Neural crest cell (in vitro differentiated cells): ENCODE measurements around the gene CLIP4. TPM values are rescaled to one million over a fixed set of nuclear protein-coding genes. Genes with fewer than 3 reads are reported as not detected.

ENCODE experiments used
- DNase-seq: peaks from one replicate; pipeline ENCODE4 v3.0.0; 2021; ENCODE audit warnings: low read depth, mixed read lengths, low spot score
- H3K27ac Mint-ChIP-seq: one replicate; pipeline ENCODE4 v1.8.0; 2021; ENCODE audit warnings: mild to moderate bottlenecking, mixed read lengths; ENCODE audit not compliant: unreplicated experiment
- H3K27me3 Mint-ChIP-seq: 2 replicates; pipeline ENCODE4 v1.8.0; 2021; ENCODE audit warnings: low read depth, mild to moderate bottlenecking, mixed read lengths
- H3K36me3 Mint-ChIP-seq: 2 replicates; pipeline ENCODE4 v1.8.0; 2021; ENCODE audit warnings: low read depth, mild to moderate bottlenecking, mixed read lengths
- H3K4me1 Mint-ChIP-seq: 2 replicates; pipeline ENCODE4 v1.8.0; 2021; ENCODE audit warnings: mixed read lengths
- H3K4me3 Mint-ChIP-seq: one replicate; pipeline ENCODE4 v1.8.0; 2021; ENCODE audit warnings: mild to moderate bottlenecking, mixed read lengths
- H3K9me3 Mint-ChIP-seq: 2 replicates; pipeline ENCODE4 v1.8.0; 2021; ENCODE audit warnings: mixed read lengths
- total RNA-seq: library from RNA; stranded (reverse); gene quantifications from 2 replicates; pipeline ENCODE4 v1.2.1, GENCODE V29; 2021
- TF ChIP-seq, protein P1 (sequence below): fragments of 200-600 bp; sonication (generic); conservative IDR thresholded peaks from 2 replicates; pipeline ENCODE4 v1.5.0; 2021; ENCODE audit warnings: antibody characterized with exemption, mild to moderate bottlenecking

The CLIP4 gene
- total RNA-seq, 1 donor from 2014 or later: 14.5 TPM

DNA sequence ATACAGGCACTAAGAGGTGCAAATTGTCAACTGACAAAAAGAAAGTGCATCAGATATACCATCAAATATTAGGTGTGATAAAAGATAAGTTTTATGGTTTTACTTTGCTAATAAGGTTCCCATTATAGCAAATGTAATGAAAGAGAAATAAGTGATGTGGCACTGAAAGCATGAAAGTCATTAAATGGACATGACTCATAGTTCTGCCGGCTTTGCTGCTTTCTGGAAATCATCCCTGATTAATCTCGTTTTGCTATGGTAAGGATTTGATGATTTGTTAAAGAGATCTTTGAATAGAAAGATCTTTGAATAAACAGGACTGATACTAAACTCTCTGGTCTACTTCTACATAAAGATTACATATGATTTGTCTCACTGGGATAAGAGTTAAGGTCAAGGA is 72.7 kb downstream of the CLIP4 start:
- Mint-ChIP-seq H3K27ac (no peak overlapping the region), H3K9me3 (peaks cover 2% of the 10 kb centered on the region), H3K4me1 (no peaks in the 10 kb centered on the region), H3K4me3 (no peak overlapping the region), H3K36me3 (peaks cover 14% of the 10 kb centered on the region), H3K27me3 (no peaks in the 10 kb centered on the region)
- no peak for DNase-seq
- TF ChIP-seq, protein P1, sequence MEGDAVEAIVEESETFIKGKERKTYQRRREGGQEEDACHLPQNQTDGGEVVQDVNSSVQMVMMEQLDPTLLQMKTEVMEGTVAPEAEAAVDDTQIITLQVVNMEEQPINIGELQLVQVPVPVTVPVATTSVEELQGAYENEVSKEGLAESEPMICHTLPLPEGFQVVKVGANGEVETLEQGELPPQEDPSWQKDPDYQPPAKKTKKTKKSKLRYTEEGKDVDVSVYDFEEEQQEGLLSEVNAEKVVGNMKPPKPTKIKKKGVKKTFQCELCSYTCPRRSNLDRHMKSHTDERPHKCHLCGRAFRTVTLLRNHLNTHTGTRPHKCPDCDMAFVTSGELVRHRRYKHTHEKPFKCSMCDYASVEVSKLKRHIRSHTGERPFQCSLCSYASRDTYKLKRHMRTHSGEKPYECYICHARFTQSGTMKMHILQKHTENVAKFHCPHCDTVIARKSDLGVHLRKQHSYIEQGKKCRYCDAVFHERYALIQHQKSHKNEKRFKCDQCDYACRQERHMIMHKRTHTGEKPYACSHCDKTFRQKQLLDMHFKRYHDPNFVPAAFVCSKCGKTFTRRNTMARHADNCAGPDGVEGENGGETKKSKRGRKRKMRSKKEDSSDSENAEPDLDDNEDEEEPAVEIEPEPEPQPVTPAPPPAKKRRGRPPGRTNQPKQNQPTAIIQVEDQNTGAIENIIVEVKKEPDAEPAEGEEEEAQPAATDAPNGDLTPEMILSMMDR: no peak

GRCh38 chr2:29189052-29189451 is 73.8 kb downstream of the CLIP4 start:
- DNase-seq: no peak
- TF ChIP-seq, protein P1: no peak
- H3K9me3 Mint-ChIP-seq: peaks cover 2% of the 10 kb centered on the region
- no peak overlapping the region for H3K27ac Mint-ChIP-seq
- peaks cover 17% of the 10 kb centered on the region for H3K36me3 Mint-ChIP-seq
- no peaks in the 10 kb centered on the region for H3K4me1 Mint-ChIP-seq
- H3K4me3 Mint-ChIP-seq: no peak overlapping the region
- no peaks in the 10 kb centered on the region for H3K27me3 Mint-ChIP-seq

- Mint-ChIP-seq H3K27me3 (no peaks in the 10 kb centered on the region), H3K36me3 (peaks cover 13% of the 10 kb centered on the region), H3K4me3 (no peak overlapping the region), H3K4me1 (no peaks in the 10 kb centered on the region), H3K9me3 (peaks cover 2% of the 10 kb centered on the region), H3K27ac (no peak overlapping the region)
- TF ChIP-seq, protein P1: no peak
- DNase-seq: no peak
These were observed 76.6 kb downstream of the CLIP4 start for GRCh38 chr2:29191817-29192216.

- Mint-ChIP-seq H3K27me3 (no peaks in the 10 kb centered on the region), H3K9me3 (peaks cover 2% of the 10 kb centered on the region), H3K36me3 (peaks cover 10% of the 10 kb centered on the region), H3K4me3 (no peak overlapping the region), H3K4me1 (no peaks in the 10 kb centered on the region), H3K27ac (no peak overlapping the region)
- TF ChIP-seq, protein P1: no peak
- DNase-seq: no peak
These were observed 77.3 kb downstream of the CLIP4 start for GRCh38 chr2:29192526-29192925.

DNA sequence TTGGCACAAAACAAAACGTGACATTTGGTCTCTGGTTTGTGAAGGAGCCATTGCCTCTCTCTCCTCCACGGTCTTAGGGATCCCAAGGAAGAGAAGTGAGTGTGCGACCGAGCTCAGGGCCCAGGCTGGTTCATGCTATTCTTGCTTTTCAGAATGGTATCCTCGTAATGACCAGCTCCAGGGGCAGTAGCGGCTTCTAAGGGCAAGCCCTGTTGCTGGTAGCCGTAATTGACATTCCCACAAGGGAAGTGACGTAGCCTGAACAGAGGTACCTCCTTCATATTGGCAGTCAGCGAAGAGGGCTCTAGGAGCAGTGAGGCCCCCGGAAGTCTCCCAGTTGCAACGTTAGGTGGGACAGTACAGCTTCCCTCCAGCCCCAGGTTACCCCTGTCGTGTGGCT is 77.9 kb downstream of the CLIP4 start:
- Mint-ChIP-seq H3K4me3 (no peak overlapping the region), H3K4me1 (no peaks in the 10 kb centered on the region), H3K36me3 (peaks cover 4% of the 10 kb centered on the region), H3K27ac (no peak overlapping the region), H3K9me3 (no peaks in the 10 kb centered on the region), H3K27me3 (no peaks in the 10 kb centered on the region)
- no peak for DNase-seq
- TF ChIP-seq, protein P1: no peak

DNA sequence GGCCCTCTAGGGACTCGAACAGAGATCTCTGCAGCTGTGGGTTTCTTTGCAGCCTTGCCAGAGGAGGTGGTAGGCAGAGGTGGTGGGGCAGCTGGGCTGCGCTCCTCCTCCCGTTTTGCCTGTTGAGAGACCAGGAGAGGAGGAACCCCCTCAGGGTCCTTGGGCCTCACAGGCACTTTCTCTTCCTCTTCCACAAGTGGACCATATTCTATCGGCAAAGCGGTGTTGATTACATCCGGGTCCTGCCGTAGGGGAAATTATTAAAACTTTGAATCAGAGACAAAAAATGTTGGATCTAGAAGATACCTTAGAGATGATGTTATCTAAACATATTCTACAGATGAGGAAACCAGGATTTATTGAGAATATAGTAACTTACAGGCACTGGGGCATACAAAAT is 78.5 kb downstream of the CLIP4 start:
- Mint-ChIP-seq H3K27me3 (no peaks in the 10 kb centered on the region), H3K27ac (no peak overlapping the region), H3K4me1 (no peaks in the 10 kb centered on the region), H3K9me3 (no peaks in the 10 kb centered on the region), H3K36me3 (peaks cover 3% of the 10 kb centered on the region), H3K4me3 (no peak overlapping the region)
- no peak for DNase-seq
- TF ChIP-seq, protein P1: no peak
